Measurements from ENCODE around the gene ITIH1. TPM values are rescaled to one million over a fixed set of nuclear protein-coding genes. Genes with fewer than 3 reads are reported as not detected.

The ITIH1 gene
- total and polyA plus RNA-seq, 9 of the 15 experiments (the other 6 are each of a cell fraction or from before 2014, with no cell fraction given), result 0.31 TPM; not detected in 8

- TF ChIP-seq ZNF407 (IDR thresholded peaks at IDR 0.05; ENCODE audit: low read depth) (no peak), ZKSCAN8 (CRISPR knock-in tag; IDR thresholded peaks at IDR 0.05) (no peak)
These were observed 40.5 kb downstream of the ITIH1 start (continued) for GRCh38 chr3:52817860-52818259.

- intact Hi-C loops (cut with micrococcal nuclease) (no loop called here), in situ Hi-C loops (cut with MboI) (no loop called here)
- ATAC-seq (no peak), FAIRE-seq (no peak), DNase-seq (ENCODE audit: extremely low read depth in 1 of 4, low spot score in 3 of 4) (no peak)
- no peak overlapping the region for H3K4me2 ChIP-seq (ENCODE audit: insufficient read depth, low read length)
- 7% methylated on average over 2 of the region's 2 CpGs for WGBS (ENCODE audit: insufficient coverage, low coverage, missing lambda C conversion rate)
- H2AFZ ChIP-seq (ENCODE audit: low read depth, low read length), result no peak overlapping the region
- no peaks in the 10 kb centered on the region for H3K79me2 ChIP-seq (ENCODE audit: control insufficient read depth, insufficient read depth, low read length)
- H3K9me3 ChIP-seq (replicated peaks; ENCODE audit: control insufficient read depth, insufficient read depth, low read depth, low read length), result no peaks in the 10 kb centered on the region
- H3K27me3 ChIP-seq (ENCODE audit: control insufficient read depth in 2 of 2, insufficient read depth in 2 of 2, low read length in 2 of 2), result peaks cover 0 to 42% of the 10 kb centered on the region in 2 experiments; a peak in 3 of 5 replicates
- ChIA-PET POLR2A (interaction anchor here (0.6 to 1.8 kb wide), 2 partner anchors 11 to 13 kb away, joined by 3 to 4 read pairs; no protein-coding TSS in a partner anchor), CTCF (ENCODE audit: low intra/inter-chr PET ratio) (no interaction called here)
- BruUV-seq (replicated peaks), result no TSS peak
- H4K20me1 ChIP-seq (replicated peaks; ENCODE audit: control insufficient read depth, insufficient read depth, low read length), result no peaks in the 10 kb centered on the region; the same call in 1 of the 2 replicates
- no peak overlapping the region for H3K9ac ChIP-seq (ENCODE audit: insufficient read depth in 1 of 2, low read depth in 2 of 2, low read length in 2 of 2)
- no peak overlapping the region for H3K4me3 ChIP-seq
- no peak overlapping the region for H3K27ac ChIP-seq (ENCODE audit: extremely low read depth, low read depth, low read length)
- peaks cover 0 to 11% of the 10 kb centered on the region in 2 experiments; a peak in 2 of 5 replicates for H3K4me1 ChIP-seq (replicated peaks in 1 of 2; ENCODE audit: control insufficient read depth in 2 of 2, insufficient read depth in 2 of 2, low read length in 2 of 2)
- no peaks in the 10 kb centered on the region for H3K9me1 ChIP-seq (ENCODE audit: control insufficient read depth, insufficient read depth, low read length)
- no peaks in the 10 kb centered on the region for H3K36me3 ChIP-seq (ENCODE audit: control insufficient read depth, insufficient read depth, low read length)
- TF ChIP-seq HMBOX1 (IDR thresholded peaks at IDR 0.05) (no peak), POLR2B (IDR thresholded peaks at IDR 0.05; ENCODE audit: low read depth, partially characterized antibody) (no peak), TCF7 (IDR thresholded peaks at IDR 0.05; ENCODE audit: borderline replicate concordance) (no peak), ZNF740 (CRISPR knock-in tag; IDR thresholded peaks at IDR 0.05) (no peak), ZNF740 (tag; IDR thresholded peaks at IDR 0.05) (no peak), DLX4 (CRISPR knock-in tag; IDR thresholded peaks at IDR 0.05) (no peak), SNRNP70 (optimal IDR thresholded peaks at IDR 0.05; ENCODE audit: low read depth, low read length) (no peak)
These were observed 42.5 kb downstream of the ITIH1 start for GRCh38 chr3:52819936-52820335.
